Measurements from ENCODE around the gene TTC9B. TPM values are rescaled to one million over a fixed set of nuclear protein-coding genes. Genes with fewer than 3 reads are reported as not detected.

TTC9B gene
- total RNA-seq, 1 donor from 2014 or later, result not detected

- H3K27ac ChIP-seq, result no peak overlapping the region
- no peaks in the 10 kb centered on the region for H3F3A ChIP-seq (ENCODE audit: low read depth)
- H3K9ac ChIP-seq, result no peak overlapping the region
- no peaks in the 10 kb centered on the region for H3K27me3 ChIP-seq
- no peaks in the 10 kb centered on the region for H3K4me1 ChIP-seq
- no peak overlapping the region for H3K4me3 ChIP-seq
- peaks cover 5% of the 10 kb centered on the region for H3K4me1 Mint-ChIP-seq
- no peaks in the 10 kb centered on the region for H3K36me3 ChIP-seq
- H3K4me3 Mint-ChIP-seq, result no peak overlapping the region
- no peaks in the 10 kb centered on the region for H3K79me2 ChIP-seq (ENCODE audit: low read depth)
- H3K36me3 Mint-ChIP-seq, result peaks cover 12% of the 10 kb centered on the region
- H3K27ac Mint-ChIP-seq, result peak overlapping the region; percentile 33
- no peaks in the 10 kb centered on the region for H3K9me3 Mint-ChIP-seq
- H4K20me1 ChIP-seq (ENCODE audit: low read depth), result peaks cover 7% of the 10 kb centered on the region
- no peak for DNase-seq (ENCODE audit: low spot score)
- H3K9me3 ChIP-seq (ENCODE audit: low read depth), result no peaks in the 10 kb centered on the region
- peaks cover 2% of the 10 kb centered on the region for H3K27me3 Mint-ChIP-seq (ENCODE audit: insufficient read depth, low read depth)
- no peak overlapping the region for H3K4me2 ChIP-seq
- TF ChIP-seq EZH2phosphoT487 (IDR thresholded peaks at IDR 0.05), result no peak
- no peak for TF ChIP-seq EZH2 (IDR thresholded peaks at IDR 0.05)
- TF ChIP-seq, protein P1, sequence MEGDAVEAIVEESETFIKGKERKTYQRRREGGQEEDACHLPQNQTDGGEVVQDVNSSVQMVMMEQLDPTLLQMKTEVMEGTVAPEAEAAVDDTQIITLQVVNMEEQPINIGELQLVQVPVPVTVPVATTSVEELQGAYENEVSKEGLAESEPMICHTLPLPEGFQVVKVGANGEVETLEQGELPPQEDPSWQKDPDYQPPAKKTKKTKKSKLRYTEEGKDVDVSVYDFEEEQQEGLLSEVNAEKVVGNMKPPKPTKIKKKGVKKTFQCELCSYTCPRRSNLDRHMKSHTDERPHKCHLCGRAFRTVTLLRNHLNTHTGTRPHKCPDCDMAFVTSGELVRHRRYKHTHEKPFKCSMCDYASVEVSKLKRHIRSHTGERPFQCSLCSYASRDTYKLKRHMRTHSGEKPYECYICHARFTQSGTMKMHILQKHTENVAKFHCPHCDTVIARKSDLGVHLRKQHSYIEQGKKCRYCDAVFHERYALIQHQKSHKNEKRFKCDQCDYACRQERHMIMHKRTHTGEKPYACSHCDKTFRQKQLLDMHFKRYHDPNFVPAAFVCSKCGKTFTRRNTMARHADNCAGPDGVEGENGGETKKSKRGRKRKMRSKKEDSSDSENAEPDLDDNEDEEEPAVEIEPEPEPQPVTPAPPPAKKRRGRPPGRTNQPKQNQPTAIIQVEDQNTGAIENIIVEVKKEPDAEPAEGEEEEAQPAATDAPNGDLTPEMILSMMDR (IDR thresholded peaks at IDR 0.05), result no peak
- no peak overlapping the region for H2AFZ ChIP-seq (replicated peaks)
Observed at GRCh38 chr19:40239415-40240226, 21.4 kb upstream of the TTC9B start.

- no peaks in the 10 kb centered on the region for H3K36me3 ChIP-seq
- Mint-ChIP-seq H3K27ac (no peak overlapping the region), H3K36me3 (peaks cover 12% of the 10 kb centered on the region), H3K9me3 (no peaks in the 10 kb centered on the region), H3K4me3 (no peak overlapping the region), H3K4me1 (no peaks in the 10 kb centered on the region), H3K27me3 (ENCODE audit: insufficient read depth, low read depth) (peaks cover 2% of the 10 kb centered on the region)
- H4K20me1 ChIP-seq (ENCODE audit: low read depth), result peaks cover 5% of the 10 kb centered on the region
- H3K4me2 ChIP-seq, result no peak overlapping the region
- no peaks in the 10 kb centered on the region for H3K79me2 ChIP-seq (ENCODE audit: low read depth)
- no peaks in the 10 kb centered on the region for H3K27me3 ChIP-seq
- H3K9ac ChIP-seq, result no peak overlapping the region
- no peak overlapping the region for H2AFZ ChIP-seq (replicated peaks)
- H3F3A ChIP-seq (ENCODE audit: low read depth), result no peaks in the 10 kb centered on the region
- no peak for DNase-seq (ENCODE audit: low spot score)
- H3K9me3 ChIP-seq (ENCODE audit: low read depth), result no peaks in the 10 kb centered on the region
- H3K4me1 ChIP-seq, result no peaks in the 10 kb centered on the region
- TF ChIP-seq EZH2phosphoT487 (IDR thresholded peaks at IDR 0.05), result no peak
- no peak for TF ChIP-seq EZH2 (IDR thresholded peaks at IDR 0.05)
- TF ChIP-seq, protein P1 (IDR thresholded peaks at IDR 0.05), result no peak
- no peak overlapping the region for H3K27ac ChIP-seq
- no peak overlapping the region for H3K4me3 ChIP-seq
Observed at GRCh38 chr19:40238775-40239174, 20.6 kb upstream of the TTC9B start.

DNA sequence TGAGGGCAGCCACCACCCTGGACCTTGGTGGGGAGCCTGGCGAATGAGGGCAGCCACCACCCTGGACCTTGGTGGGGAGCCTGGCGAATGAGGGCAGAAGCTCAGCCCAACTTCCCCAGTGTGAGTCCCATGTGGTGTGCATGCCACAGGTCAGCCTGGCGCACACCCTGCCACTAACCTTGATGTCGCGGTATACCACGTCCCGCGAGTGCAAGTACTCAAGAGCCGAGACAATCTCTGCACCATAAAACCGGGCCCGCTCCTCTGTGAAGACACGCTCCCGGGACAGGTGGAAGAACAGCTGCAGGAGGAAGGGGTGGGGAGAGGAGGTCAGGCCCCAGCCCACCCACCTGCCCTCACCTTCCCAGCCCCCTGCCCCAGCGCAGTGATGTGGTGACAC lies 19.6 kb upstream of the TTC9B start:
- Mint-ChIP-seq H3K9me3 (no peaks in the 10 kb centered on the region), H3K4me3 (no peak overlapping the region), H3K36me3 (peaks cover 12% of the 10 kb centered on the region), H3K27me3 (ENCODE audit: insufficient read depth, low read depth) (peaks cover 2% of the 10 kb centered on the region), H3K4me1 (no peaks in the 10 kb centered on the region), H3K27ac (no peak overlapping the region)
- no peaks in the 10 kb centered on the region for H3K4me1 ChIP-seq
- H3K9me3 ChIP-seq (ENCODE audit: low read depth), result no peaks in the 10 kb centered on the region
- no peak overlapping the region for H3K4me3 ChIP-seq
- H2AFZ ChIP-seq (replicated peaks), result no peak overlapping the region
- no peaks in the 10 kb centered on the region for H3K79me2 ChIP-seq (ENCODE audit: low read depth)
- TF ChIP-seq EZH2 (IDR thresholded peaks at IDR 0.05) (no peak), EZH2phosphoT487 (IDR thresholded peaks at IDR 0.05) (no peak)
- TF ChIP-seq, protein P1 (IDR thresholded peaks at IDR 0.05), result no peak
- peaks cover 5% of the 10 kb centered on the region for H4K20me1 ChIP-seq (ENCODE audit: low read depth)
- H3F3A ChIP-seq (ENCODE audit: low read depth), result no peaks in the 10 kb centered on the region
- no peak overlapping the region for H3K9ac ChIP-seq
- H3K27me3 ChIP-seq, result no peaks in the 10 kb centered on the region
- no peak for DNase-seq (ENCODE audit: low spot score)
- H3K4me2 ChIP-seq, result no peak overlapping the region
- no peaks in the 10 kb centered on the region for H3K36me3 ChIP-seq
- no peak overlapping the region for H3K27ac ChIP-seq

Measured in neural progenitor cell (in vitro differentiated cells).